Stomach smooth muscle (tissue), 2 donors: ENCODE data around the gene PJA2.
A peak's percentile ranks its signal among the peaks of the same experiment; 100 is the strongest.

Experiments used
- H3K27ac ChIP-seq: one replicate; pipeline ENCODE4 v1.7.0; 2013; ENCODE audit warnings: mild to moderate bottlenecking, low read length, inconsistent platforms
- H3K27me3 ChIP-seq, 2 donors: one replicate each; pipeline ENCODE4 v1.7.0; 2013; ENCODE audit warnings: low read length in 2 of 2; ENCODE audit not compliant: insufficient read depth in 2 of 2, control insufficient read depth in 1 of 2
- H3K36me3 ChIP-seq, 2 donors: one replicate each; pipeline ENCODE4 v1.7.0; 2013; ENCODE audit warnings: low read length in 2 of 2; ENCODE audit not compliant: control insufficient read depth in 2 of 2, insufficient read depth in 2 of 2
- H3K4me1 ChIP-seq: one replicate; pipeline ENCODE4 v1.7.0; 2013; ENCODE audit warnings: low read length; ENCODE audit not compliant: control insufficient read depth, insufficient read depth
- H3K4me3 ChIP-seq, 2 donors: one replicate each; pipeline ENCODE4 v1.7.0; 2013; ENCODE audit warnings: low read length in 2 of 2
- H3K9ac ChIP-seq, 2 donors: one replicate each; pipeline ENCODE4 v1.7.0; 2013; ENCODE audit warnings: low read length in 2 of 2, mild to moderate bottlenecking in 1 of 2
- H3K9me3 ChIP-seq, 2 donors: one replicate each; pipeline ENCODE4 v1.7.0; 2013; ENCODE audit warnings: low read length in 2 of 2; ENCODE audit not compliant: control insufficient read depth in 2 of 2
- donor health status: healthy.
- donor health status: Pancreatic carcinoma.

Gene PJA2

GRCh38 chr5:109326919-109327318 is 82.9 kb downstream of the PJA2 start:
- Histone ChIP-seq H3K9ac (peak overlapping the region; percentile 1 to 20), H3K36me3 (no peaks in the 10 kb centered on the region), H3K4me3 (peak overlapping the region; percentile 15 to 41), H3K9me3 (no peaks in the 10 kb centered on the region), H3K4me1 (peaks cover 34% of the 10 kb centered on the region), H3K27ac (peak overlapping the region; percentile 70), H3K27me3 (no peaks in the 10 kb centered on the region)

GRCh38 chr5:109325456-109325855 is 84.3 kb downstream of the PJA2 start:
- Histone ChIP-seq H3K4me3 (no peak overlapping the region), H3K9me3 (no peaks in the 10 kb centered on the region), H3K4me1 (peaks cover 31% of the 10 kb centered on the region), H3K27me3 (no peaks in the 10 kb centered on the region), H3K9ac (no peak overlapping the region), H3K27ac (no peak overlapping the region), H3K36me3 (no peaks in the 10 kb centered on the region)

- H3K36me3 ChIP-seq, result no peaks in the 10 kb centered on the region
- H3K9me3 ChIP-seq, result no peaks in the 10 kb centered on the region
- H3K27ac ChIP-seq, result no peak overlapping the region
- no peaks in the 10 kb centered on the region for H3K27me3 ChIP-seq
- H3K4me3 ChIP-seq, result no peak overlapping the region
- H3K4me1 ChIP-seq, result peaks cover 25% of the 10 kb centered on the region
- no peak overlapping the region for H3K9ac ChIP-seq
Measured at GRCh38 chr5:109324931-109325330, 84.8 kb downstream of the PJA2 start.

- no peaks in the 10 kb centered on the region for H3K27me3 ChIP-seq
Measured at GRCh38 chr5:109324351-109324750, 85.4 kb downstream of the PJA2 start.

GRCh38 chr5:109322694-109323093 is 87.1 kb downstream of the PJA2 start:
- H3K36me3 ChIP-seq, result no peaks in the 10 kb centered on the region
- H3K27ac ChIP-seq, result no peak overlapping the region
- H3K9me3 ChIP-seq, result no peaks in the 10 kb centered on the region

More at GRCh38 chr5:109324351-109324750, 85.4 kb downstream of the PJA2 start:
- Histone ChIP-seq H3K36me3 (no peaks in the 10 kb centered on the region), H3K4me3 (no peak overlapping the region), H3K27ac (no peak overlapping the region), H3K9me3 (no peaks in the 10 kb centered on the region), H3K9ac (no peak overlapping the region), H3K4me1 (peaks cover 20% of the 10 kb centered on the region)

GRCh38 chr5:109319351-109319750 is 90.4 kb downstream of the PJA2 start:
- H3K27me3 ChIP-seq, result no peaks in the 10 kb centered on the region
- no peak overlapping the region for H3K27ac ChIP-seq
- no peak overlapping the region for H3K4me3 ChIP-seq
- no peaks in the 10 kb centered on the region for H3K36me3 ChIP-seq
- no peaks in the 10 kb centered on the region for H3K9me3 ChIP-seq
- H3K4me1 ChIP-seq, result no peaks in the 10 kb centered on the region
- no peak overlapping the region for H3K9ac ChIP-seq

More at GRCh38 chr5:109322694-109323093, 87.1 kb downstream of the PJA2 start:
- Histone ChIP-seq H3K27me3 (no peaks in the 10 kb centered on the region), H3K4me1 (peaks cover 12% of the 10 kb centered on the region), H3K9ac (no peak overlapping the region), H3K4me3 (no peak overlapping the region)

- no peaks in the 10 kb centered on the region for H3K9me3 ChIP-seq
- no peaks in the 10 kb centered on the region for H3K27me3 ChIP-seq
- no peak overlapping the region for H3K9ac ChIP-seq
- H3K36me3 ChIP-seq, result no peaks in the 10 kb centered on the region
- H3K27ac ChIP-seq, result no peak overlapping the region
- no peak overlapping the region for H3K4me3 ChIP-seq
- H3K4me1 ChIP-seq, result no peaks in the 10 kb centered on the region
Measured at GRCh38 chr5:109318455-109319108, 91.2 kb downstream of the PJA2 start.

GRCh38 chr5:109316634-109317033 is 93.1 kb downstream of the PJA2 start:
- no peaks in the 10 kb centered on the region for H3K9me3 ChIP-seq
- no peak overlapping the region for H3K4me3 ChIP-seq
- H3K4me1 ChIP-seq, result no peaks in the 10 kb centered on the region
- no peak overlapping the region for H3K27ac ChIP-seq
- H3K9ac ChIP-seq, result no peak overlapping the region
- no peaks in the 10 kb centered on the region for H3K36me3 ChIP-seq
- no peaks in the 10 kb centered on the region for H3K27me3 ChIP-seq

- Histone ChIP-seq H3K27me3 (no peaks in the 10 kb centered on the region), H3K9me3 (no peaks in the 10 kb centered on the region), H3K9ac (no peak overlapping the region), H3K4me3 (no peak overlapping the region), H3K27ac (no peak overlapping the region), H3K4me1 (no peaks in the 10 kb centered on the region), H3K36me3 (no peaks in the 10 kb centered on the region)
Measured at GRCh38 chr5:109315245-109315644, 94.5 kb downstream of the PJA2 start.

- Histone ChIP-seq H3K9me3 (no peaks in the 10 kb centered on the region), H3K9ac (no peak overlapping the region), H3K4me1 (peaks cover 2% of the 10 kb centered on the region), H3K36me3 (no peaks in the 10 kb centered on the region), H3K27me3 (no peaks in the 10 kb centered on the region), H3K27ac (no peak overlapping the region), H3K4me3 (no peak overlapping the region)
Measured at GRCh38 chr5:109313127-109313526, 96.6 kb downstream of the PJA2 start.

- Histone ChIP-seq H3K9me3 (no peaks in the 10 kb centered on the region), H3K27ac (no peak overlapping the region), H3K4me1 (peaks cover 2% of the 10 kb centered on the region), H3K36me3 (no peaks in the 10 kb centered on the region), H3K27me3 (no peaks in the 10 kb centered on the region), H3K9ac (no peak overlapping the region), H3K4me3 (no peak overlapping the region)
Measured at GRCh38 chr5:109312695-109313094, 97.1 kb downstream of the PJA2 start.
